Hematopoietic multipotent progenitor cell treated with erythropoietin and hydrocortisone succinate and interleukin-3 and kit ligand, for 17 days (in vitro differentiated cells): ENCODE results near the gene DLEC1.
"Not testable (repeated sequence)": the region's sequence is repeated elsewhere in the genome, so short reads cannot be mapped to it uniquely, and the experiment has no call there.

Experiments used
- DNase-seq: peaks from one replicate; pipeline ENCODE4 v3.0.0-alpha.2; 2015; ENCODE audit warnings: low spot score

The DLEC1 gene

DNA sequence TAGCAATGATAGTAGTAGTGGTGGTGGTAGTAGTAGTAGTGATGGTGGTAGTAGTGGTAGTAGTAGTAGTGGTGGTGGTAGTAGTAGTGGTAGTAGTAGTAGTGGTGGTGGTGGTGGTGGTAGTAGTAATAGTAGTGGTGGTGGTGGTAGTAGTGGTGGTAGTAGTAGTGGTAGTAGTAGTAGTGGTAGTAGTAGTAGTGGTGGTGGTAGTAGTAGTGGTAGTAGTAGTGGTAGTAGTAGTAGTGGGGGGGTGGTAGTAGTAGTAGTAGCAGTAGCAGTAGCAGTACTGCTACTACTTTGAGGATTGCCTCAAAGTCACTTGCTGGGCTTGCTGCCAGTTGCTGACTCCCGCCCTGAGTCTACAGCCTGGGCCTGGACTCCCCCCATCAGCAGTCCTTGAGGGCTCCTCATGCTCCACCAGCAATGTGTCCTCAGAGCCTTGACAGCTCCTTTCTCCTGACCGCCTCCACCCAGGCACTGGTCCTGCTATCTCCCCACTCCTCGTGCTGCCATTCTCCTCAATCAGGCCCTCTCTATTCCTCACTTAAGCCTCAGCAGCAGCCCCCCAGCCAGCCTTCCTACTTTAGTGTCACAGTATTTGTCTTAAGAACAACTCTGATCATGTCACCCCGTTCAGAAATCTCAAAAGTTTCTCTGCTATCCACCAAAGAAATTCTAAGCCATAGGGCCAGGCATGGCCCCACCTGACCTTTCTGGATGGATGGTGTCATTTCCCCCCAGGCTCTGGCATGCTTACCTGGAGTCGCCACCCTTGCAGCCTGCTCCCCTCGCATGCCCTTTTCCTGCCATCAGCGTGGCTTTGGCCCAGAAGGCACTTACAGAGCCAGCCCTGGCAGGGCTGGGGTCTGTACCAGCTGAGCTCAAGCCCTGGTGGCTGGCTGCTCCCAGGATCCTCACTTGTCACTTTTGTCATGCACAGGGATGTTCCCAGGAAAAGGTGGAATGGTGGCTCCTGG is 45.6 kb downstream of the DLEC1 start:
- no peak for DNase-seq

DNA sequence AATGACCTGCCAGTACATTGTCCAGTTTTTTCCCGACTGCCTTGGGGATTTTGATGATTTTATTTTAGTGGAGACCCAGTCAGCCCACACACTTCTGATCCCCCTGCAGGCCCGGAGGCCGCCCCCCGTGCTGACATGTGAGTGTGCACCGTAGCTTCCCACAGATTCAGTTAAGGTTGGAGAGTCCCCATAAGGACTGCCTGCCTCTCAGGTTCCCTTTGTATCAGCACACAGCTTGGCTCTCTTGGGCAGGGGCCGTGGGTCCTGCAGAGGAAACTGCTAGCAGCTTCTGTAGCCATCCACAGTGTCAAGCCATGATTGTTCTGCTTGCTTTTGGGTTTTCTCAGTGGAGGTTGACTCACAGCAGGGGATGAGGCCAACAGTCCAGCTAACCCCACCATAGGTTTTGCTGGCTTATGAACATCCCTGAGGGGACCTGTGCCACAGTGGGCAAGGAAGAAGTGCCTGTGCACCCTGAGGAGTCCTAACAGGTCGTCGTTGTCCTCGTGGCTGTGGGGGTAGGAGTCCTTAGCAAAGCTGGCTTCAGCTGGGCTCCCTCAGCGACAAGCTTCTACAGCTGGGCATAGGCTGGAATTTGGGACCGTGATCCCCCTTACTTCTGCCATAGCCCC is 46.4 kb downstream of the DLEC1 start:
- no peak for DNase-seq

DNA sequence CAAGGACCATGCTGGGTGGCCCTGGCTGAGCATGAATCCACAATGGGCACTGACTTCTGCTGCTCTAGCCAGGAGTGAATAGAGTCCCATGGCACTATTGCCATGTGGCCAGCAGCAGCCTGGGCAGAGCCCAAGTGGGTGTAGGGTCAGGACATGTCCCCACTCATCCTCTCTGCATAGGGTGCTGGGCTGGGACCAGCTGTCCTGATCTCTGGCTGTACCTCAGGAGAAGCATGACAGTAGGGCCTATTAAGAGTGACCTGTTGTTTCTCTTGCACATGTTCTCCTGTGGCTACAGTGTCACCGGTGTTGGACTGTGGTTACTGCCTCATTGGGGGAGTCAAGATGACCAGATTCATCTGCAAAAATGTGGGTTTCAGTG is 46.9 kb downstream of the DLEC1 start:
- no peak for DNase-seq

DNA sequence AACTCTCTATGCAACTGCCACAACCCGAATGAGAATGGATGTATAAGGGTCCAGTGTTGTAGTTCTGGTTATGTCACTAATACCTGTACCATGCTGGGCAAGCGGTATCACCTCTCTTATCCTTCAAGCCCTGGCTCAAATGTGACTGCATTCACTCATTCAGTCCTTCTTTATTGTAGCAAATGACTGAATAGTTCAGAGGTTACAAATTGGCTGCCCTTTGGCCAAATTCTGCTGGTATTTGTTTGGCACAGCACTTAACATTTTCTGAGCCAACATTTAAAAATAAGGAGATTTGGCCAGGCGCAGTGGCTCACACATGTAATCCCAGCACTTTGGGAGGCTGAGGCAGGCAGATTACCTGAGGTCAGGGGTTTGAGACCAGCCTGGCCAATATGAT is 47.5 kb downstream of the DLEC1 start:
- no peak for DNase-seq

DNA sequence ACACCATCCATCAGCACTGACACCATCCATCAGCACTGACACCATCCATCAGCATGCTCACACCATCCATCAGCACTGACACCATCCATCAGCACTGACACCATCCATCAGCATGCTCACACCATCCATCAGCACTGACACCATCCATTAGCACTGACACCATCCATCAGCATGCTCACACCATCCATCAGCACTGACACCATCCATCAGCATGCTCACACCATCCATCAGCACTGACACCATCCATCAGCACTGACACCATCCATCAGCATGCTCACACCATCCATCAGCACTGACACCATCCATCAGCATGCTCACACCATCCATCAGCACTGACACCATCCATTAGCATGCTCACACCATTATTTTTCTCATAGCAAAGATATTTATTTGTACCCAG is 48.3 kb downstream of the DLEC1 start:
- DNase-seq: not testable (repeated sequence)

DNA sequence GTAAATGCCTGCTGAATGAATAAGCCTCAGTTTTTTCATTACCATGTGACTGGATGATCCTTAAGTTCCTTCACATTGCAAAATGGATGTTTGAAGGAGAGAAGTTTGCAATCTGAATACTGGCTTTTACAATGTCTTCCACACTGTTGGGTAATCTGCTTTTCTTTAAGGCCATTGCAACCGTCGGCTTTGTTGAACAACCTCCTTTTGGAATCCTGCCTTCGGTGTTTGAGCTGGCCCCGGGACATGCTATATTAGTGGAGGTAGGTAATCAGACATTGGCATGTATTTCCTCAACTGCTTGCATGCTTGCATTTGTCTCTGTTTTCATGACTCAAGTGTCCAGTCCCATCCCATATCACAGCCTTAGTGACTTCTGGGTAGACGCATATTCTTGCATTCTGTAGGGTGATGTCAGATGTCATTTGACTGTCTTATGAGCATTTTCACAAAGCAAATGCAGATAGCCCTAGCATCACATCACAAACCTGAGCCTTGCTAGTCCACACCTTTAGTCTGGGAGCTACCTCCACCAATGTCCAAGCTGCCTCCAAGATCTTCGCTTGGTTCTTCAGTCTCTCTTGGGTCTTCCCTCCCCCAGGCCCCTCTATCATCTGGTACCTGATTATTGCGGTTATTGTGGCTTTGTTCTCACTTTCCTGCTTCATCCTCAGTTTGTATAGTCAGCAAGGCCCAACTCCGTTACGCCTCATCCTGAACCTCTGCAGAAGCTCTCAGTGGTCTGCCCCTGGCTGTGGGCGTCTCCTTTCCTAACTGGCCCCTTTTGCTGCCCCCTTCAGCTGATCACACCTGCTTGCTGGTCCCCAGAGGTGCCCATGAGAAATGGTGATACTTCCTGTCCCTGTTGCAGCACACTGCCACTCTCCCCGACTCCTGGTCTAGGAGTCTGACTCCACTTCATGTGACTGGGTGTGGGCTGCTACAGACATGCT is 49.4 kb downstream of the DLEC1 start:
- no peak for DNase-seq

DNA sequence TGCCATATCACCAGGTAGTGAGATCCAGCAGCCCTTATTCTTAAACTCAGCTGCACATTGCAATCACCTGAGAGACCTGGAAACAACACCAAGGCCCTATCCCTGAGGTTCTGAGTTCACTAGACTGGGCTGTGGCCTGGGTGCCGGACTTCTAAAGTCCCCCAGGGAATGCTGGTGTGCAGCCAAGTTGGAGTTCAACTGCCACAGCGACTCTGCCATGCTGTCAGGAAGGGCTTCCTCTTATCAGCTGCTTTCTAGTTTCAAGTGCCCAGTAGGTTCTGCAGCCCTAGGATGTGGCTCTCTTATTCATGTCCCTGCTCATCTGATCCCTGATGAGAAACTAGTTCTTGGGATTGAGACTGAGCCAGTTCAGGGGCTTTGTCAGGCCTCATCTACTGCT is 50.2 kb downstream of the DLEC1 start:
- no peak for DNase-seq

DNA sequence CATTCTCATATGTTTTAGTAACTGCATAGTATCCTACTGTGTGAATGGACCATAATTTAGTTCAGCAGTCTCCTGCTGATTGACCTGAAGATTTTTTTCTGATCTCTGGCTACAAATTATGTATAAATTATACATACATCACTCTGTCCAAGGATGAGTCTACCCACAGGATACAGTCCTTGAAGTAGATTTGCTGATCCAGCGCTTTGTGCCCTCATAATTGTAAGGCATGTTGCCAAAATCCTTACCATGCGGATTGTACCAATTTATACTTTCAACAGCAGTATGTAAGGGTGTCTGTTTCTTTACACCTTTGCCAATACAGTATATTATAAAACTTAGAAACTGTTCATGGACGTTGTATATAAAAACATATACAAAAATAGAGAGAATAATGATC is 51.4 kb downstream of the DLEC1 start:
- no peak for DNase-seq

DNA sequence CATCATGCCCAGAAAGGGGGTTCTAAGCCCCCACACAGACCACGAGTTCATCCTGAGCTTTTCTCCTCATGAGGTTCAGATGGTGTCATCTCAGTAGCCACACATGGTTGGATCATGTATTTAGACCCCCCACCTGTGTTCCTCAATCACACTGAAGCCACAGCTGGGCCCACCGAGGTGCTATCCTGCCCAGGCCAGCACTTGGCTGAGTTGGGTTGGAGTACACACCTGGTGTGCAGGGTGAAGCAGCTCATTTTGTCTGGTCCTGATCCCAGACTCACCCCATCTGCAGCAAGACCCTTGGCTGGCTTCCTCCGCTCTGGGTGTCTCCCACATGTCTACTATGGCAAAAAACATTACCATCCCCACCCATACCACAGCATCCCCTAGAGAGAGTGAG is 56.0 kb downstream of the DLEC1 start:
- DNase-seq: no peak

DNA sequence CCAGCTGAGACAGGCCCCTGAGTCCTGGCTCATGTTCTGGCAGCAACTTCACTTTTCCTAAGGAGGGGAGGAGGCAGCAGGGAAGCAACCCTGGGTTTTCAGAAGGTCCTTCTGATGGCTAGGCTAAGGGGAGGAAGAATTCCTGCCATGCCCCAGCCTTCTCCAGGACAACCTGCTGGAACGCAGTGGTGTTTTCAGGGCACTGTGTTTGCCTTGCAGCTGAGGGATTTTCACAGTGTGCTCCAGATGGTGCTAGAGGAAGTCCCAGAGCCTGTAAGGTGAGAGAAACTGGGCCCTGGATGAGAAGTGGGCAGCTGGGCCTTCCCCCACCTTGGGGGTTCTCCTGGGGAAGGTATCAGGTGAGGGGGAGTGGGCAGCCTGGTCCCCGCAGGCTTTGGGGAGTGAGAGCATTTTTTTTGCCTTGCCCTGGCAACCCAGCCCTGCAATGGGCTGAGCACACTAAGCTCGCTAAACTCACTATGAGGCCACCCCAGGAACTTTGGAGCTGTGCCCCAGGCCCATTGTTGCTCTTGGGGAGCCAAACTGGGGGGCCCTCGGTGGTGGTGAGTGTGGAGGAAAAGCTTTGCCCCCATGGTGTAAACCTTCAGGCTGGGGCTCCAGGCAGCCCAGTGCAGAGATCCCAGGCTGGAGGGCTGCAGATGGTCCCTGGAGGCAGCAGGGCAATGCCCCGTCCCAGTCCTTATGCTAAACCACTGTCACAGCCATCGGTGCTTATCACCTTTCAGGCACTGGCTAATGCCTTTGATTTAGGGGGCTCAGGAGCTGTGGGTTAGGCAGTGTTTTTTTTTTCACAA is 56.9 kb downstream of the DLEC1 start:
- DNase-seq: no peak

DNA sequence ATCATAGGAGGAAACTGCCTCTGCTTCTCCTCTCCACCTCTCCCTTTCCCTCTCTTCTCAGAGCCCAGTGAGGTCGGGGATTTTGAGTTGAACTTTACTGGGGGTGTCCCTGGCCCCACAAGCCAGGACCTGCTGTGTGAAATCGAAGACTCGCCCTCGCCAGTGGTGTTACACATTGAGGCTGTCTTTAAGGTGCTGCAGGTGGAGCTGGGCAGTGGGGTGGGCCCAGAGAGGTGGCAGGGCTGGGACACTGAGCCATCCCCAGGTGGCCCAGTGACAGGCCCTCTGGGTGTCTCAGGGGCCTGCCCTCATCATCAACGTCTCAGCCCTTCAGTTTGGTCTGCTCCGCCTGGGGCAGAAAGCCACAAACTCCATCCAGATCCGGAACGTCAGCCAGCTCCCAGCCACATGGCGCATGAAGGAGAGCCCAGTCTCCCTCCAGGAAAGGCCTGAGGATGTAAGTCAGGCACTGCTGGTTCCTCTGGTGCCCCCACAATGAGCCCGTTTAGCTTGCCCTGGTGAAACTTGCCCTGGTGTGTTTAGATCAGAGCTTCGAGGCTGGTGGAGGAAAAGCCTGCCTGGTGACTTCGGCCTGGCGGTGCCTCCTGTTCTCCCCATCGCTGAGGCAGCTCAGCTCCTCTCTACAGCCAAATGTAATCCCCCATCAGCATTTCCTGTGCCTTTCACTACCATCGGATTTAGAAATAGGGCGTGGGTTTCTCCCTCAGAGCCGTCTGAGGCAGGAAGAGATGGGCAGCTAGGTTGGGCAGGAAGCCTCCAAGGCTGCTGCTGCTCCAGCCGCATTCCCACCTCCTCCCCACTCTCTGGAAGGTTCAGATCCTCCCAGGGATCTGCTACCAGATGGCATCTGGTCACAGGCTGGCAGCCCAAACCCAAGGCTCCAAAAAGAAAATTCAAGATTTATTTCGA is 58.7 kb downstream of the DLEC1 start:
- DNase-seq: no peak

DNA sequence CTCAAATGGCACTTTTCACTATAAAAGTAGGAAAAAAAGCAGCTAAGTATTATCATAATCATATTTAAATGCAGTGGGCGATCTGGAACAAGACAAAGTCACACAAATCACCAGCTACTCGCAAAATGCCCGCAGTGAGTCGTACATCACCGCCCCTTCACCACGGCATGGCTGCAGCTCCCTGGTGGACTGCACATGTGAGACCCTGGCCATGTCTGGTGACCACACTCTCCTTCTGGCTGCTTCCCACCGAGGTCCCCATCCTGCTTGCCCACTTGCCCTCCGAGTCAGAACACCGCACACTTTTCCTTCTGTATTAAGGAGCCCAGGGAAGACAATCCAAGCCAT is 59.3 kb downstream of the DLEC1 start:
- no peak for DNase-seq

DNA sequence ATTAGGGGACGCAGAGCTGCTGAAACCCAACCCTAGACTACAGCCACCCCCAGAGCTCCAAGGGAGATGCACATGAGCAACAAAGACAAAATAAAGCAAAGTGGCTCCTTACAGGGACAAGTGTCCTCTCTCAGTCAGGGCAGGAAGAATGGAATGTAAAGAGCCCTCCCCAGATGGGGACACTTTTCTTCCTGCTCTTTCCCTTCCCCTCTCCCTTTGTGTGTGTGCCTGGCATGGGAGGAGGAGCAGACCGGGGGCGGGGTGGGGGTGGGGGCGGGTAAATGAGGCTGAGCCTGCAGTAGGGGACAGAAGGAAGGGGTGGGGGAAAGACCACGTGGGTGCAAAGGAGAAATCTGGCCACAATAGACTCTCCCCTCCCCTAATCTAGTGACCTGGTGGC is 60.5 kb downstream of the DLEC1 start:
- no peak for DNase-seq

DNA sequence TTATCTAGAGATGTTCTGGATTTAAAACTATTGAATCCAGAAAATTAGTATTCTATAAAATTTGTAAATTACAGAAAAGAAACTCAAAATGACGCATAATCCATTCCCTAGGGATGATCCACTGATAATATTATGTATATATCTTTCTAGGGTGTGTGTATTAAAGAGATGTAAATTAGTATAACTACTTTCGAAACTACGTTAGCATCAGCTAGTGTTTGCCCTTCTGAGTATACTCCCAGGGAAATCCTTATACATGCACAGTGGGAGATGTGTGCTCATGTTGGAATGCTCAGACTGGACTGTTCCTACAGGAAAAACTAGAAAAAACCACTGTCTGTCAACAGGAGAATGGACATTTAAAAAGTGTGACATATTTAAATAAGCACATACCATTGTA is 61.5 kb downstream of the DLEC1 start:
- DNase-seq: no peak

DNA sequence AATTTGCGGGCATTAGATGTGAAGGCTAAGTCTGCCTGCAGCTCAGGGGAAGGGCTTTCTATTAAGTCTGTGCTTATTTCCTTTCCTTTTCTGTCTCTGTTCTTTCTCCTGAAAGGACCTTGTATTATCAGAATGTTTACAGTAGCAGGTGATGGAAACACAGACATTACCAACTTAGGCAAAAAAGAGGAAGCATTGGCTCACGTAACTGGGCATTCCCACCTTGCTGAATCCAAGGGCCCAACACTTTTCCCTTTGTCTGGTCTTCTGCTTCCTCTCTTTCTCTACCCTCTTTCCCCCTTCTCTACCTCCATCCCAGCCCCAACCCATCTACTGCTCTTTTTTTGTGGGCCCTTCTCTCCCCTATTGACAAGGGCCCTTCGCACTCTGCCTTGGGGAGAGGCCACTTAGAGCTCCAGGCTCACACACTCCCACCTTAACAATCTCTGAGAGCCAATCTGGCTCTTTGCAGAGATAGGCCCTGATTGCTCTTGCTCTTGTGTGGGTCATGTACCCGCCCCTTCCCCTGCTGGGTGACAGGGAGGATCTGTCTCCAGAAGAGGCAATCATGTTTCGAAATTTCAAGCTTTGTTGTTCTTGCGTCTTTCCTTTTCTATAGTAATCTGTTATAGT is 62.9 kb downstream of the DLEC1 start:
- no peak for DNase-seq

DNA sequence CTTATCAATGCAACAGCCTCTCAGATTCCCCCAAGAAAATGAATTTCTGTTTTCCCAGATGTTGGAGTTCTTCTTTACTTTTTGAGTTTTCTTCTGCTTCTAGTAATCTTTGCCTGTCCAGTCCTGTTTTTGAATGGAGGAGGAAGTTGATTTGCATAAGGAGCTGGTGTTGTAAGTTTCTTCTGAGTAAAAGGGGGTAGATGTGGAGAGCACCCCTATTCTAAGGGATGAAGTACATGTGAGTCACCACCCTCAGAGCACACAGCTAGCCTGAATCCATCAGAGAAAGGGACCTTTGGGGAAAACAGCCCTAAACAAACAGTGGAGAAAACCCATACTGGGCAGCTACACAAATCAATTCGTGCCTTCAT is 63.4 kb downstream of the DLEC1 start:
- no peak for DNase-seq

DNA sequence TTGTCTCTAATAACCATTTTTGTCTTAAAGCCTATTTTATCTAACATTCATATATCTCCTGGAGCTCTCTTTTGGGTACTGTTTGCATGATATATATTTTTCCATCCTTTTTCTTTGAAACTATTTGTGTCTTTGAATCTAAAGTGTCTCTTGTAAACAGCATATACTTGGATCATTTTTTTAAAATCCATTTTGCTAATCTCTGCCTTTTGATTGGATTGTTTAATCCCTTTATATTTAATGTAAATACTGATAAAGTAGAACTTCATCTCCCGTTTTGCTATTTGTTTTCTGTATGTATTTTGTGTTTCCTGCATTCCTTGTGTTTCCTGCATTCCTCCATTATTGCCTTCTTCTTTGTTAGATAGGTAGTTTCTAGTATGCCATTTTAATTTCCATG is 66.5 kb downstream of the DLEC1 start:
- DNase-seq: no peak

DNA sequence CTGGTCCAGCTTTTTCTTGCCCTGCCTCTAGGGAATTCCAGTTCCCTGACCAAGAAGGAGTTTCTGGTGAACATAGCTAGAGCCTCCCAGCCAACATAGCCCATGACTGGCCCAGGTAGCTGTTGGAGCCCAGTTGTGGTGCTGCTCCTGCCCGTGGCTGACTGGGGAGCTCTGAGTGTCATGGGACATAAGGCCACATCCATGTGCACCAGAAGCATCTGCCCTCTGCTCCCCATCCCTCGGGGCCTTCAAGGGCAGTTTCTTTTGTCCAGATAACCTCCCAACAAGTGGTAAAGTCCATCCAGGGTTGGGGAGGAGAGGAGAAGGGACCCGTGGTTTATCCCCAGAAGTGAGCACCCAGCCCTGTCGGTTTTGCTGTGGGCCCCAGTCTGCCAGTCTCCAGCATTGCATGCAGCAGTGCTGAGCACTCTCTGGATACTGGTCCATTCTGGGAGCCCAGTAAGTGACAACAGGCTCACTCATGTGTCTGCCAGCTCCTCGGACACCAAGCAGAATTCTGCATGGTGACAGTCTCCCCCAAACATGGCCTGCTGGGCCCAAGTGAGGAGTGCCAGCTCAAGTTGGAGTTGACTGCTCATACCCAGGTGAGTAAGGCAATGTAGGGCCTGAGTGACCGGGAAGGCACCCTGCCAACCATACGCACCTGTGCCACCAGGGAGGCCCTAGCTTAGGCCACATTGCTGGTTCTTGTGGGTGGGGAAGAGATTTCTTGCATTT is 69.1 kb downstream of the DLEC1 start:
- no peak for DNase-seq
